Measurements from ENCODE around the gene TNNC1. TPM values are rescaled to one million over a fixed set of nuclear protein-coding genes. Genes with fewer than 3 reads are reported as not detected.
A peak's percentile ranks its signal among the peaks of the same experiment; 100 is the strongest.

The TNNC1 gene
- total RNA-seq, 8 experiments from 2014 or later, result 0.54 to 22.5 (median 1.2) TPM

- Histone ChIP-seq H3K4me3 (no peak overlapping the region), H3K27ac (no peak overlapping the region), H3K4me1 (replicated peaks in 1 of 2) (peaks cover 32 to 34% of the 10 kb centered on the region in 2 donors)
- WGBS, 10 experiments, result 20 to 100% (median 80%) methylated on average over 1 to 4 of the region's 4 CpGs; no CpG with 5 or more reads in 3 of the 10 experiments
- no peak for ATAC-seq (replicated peaks in 6 of 8)
- in situ Hi-C loops (cut with MboI; ENCODE audit: low pct_unique_long_range_greater_than_20kb in 2 of 9, low sequenced_read_pairs in 9 of 9, unreplicated experiment in 9 of 9), result no loop called here
Measured at GRCh38 chr3:52432691-52433141, 21.1 kb downstream of the TNNC1 start.

DNA sequence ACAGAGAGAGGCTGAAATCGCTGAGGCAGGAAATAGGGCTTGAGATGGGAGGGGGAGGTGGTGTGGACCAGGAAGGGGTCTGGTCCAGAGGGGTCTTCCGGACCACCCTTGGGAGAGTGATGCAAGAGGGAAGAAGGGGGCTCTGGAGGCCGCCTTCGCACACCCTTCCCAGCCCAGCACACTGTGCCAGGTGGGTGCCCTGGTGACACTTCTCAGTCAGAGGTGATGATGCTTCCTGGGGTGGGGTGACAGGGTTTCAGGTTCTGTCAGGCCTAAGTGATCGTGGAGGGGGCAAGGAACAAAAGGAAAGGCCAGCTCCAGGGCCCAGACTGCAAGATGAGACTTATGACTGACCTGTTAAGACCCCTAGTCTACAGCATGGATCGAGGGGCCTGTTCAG is 21.6 kb downstream of the TNNC1 start:
- Histone ChIP-seq H3K4me1 (replicated peaks in 1 of 2) (peaks cover 32 to 34% of the 10 kb centered on the region in 2 donors), H3K27ac (no peak overlapping the region), H3K4me3 (no peak overlapping the region)
- in situ Hi-C loops (cut with MboI; ENCODE audit: low pct_unique_long_range_greater_than_20kb in 2 of 9, low sequenced_read_pairs in 9 of 9, unreplicated experiment in 9 of 9), result no loop called here
- 20 to 83% (median 67%) methylated on average over 1 to 2 of the region's 6 CpGs; no CpG with 5 or more reads in 6 of the 10 experiments for WGBS, 10 experiments
- ATAC-seq (replicated peaks in 6 of 8), result no peak

- in situ Hi-C loops (cut with MboI; ENCODE audit: low pct_unique_long_range_greater_than_20kb in 2 of 9, low sequenced_read_pairs in 9 of 9, unreplicated experiment in 9 of 9), result no loop called here
- H3K4me1 ChIP-seq (replicated peaks in 1 of 2), result peaks cover 29 to 34% of the 10 kb centered on the region in 2 donors
- no peak overlapping the region for H3K27ac ChIP-seq
- no peak for ATAC-seq (replicated peaks in 6 of 8)
- no peak overlapping the region for H3K4me3 ChIP-seq
- 56 to 100% (median 90%) methylated on average over 2 to 7 of the region's 10 CpGs; no CpG with 5 or more reads in 4 of the 10 experiments for WGBS, 10 experiments
Measured at GRCh38 chr3:52431459-52432223, 22.2 kb downstream of the TNNC1 start.

DNA sequence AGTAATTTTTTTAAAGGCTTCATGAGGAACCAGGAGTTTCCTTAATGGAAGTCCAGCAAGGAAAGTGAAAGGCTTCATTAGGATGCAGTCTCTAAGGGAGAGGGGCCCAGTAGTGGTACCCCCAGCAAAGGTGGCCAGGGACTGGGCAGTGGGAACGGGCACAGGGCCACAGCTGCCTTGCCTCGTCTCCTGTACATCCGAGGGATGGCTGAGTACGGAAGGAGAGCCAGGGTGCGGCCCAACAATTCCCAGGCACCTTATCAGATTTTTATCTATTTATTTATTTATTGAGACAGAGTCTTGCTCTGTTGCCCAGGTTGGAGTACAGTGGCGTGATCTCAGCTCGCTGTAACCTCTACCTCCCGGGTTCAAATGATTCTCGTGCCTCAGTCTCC is 23.4 kb downstream of the TNNC1 start:
- ATAC-seq (replicated peaks in 6 of 8), result no peak
- H3K27ac ChIP-seq, result no peak overlapping the region
- in situ Hi-C loops (cut with MboI; ENCODE audit: low pct_unique_long_range_greater_than_20kb in 2 of 9, low sequenced_read_pairs in 9 of 9, unreplicated experiment in 9 of 9), result no loop called here

GRCh38 chr3:52429779-52430415 is 23.9 kb downstream of the TNNC1 start:
- Histone ChIP-seq H3K27ac (no peak overlapping the region), H3K4me3 (no peak overlapping the region), H3K4me1 (replicated peaks in 1 of 2) (peaks cover 24 to 29% of the 10 kb centered on the region in 2 donors)
- ATAC-seq (replicated peaks in 6 of 8), result peak in 2 of 8 experiments; percentile 27 to 47
- WGBS, 10 experiments, result 17 to 100% (median 74%) methylated on average over 1 to 4 of the region's 7 CpGs; no CpG with 5 or more reads in 2 of the 10 experiments
- in situ Hi-C loops (cut with MboI; ENCODE audit: low pct_unique_long_range_greater_than_20kb in 2 of 9, low sequenced_read_pairs in 9 of 9, unreplicated experiment in 9 of 9), result no loop called here

More for the DNA sequence above, 23.4 kb downstream of the TNNC1 start:
- Histone ChIP-seq H3K4me1 (replicated peaks in 1 of 2) (peaks cover 25 to 31% of the 10 kb centered on the region in 2 donors), H3K4me3 (no peak overlapping the region)
- WGBS, 10 experiments, result 80 to 100% (median 86%) methylated on average over 1 to 5 of the region's 9 CpGs; no CpG with 5 or more reads in 5 of the 10 experiments

- 0 to 47% (median 0%) methylated on average over 1 to 3 of the region's 3 CpGs; no CpG with 5 or more reads in 5 of the 10 experiments for WGBS, 10 experiments
- H3K27ac ChIP-seq, result no peak overlapping the region
- no peak overlapping the region for H3K4me3 ChIP-seq
- H3K4me1 ChIP-seq (replicated peaks in 1 of 2), result peaks cover 16 to 21% of the 10 kb centered on the region in 2 donors
- ATAC-seq (replicated peaks in 6 of 8), result no peak
- in situ Hi-C loops (cut with MboI; ENCODE audit: low pct_unique_long_range_greater_than_20kb in 2 of 9, low sequenced_read_pairs in 9 of 9, unreplicated experiment in 9 of 9), result no loop called here
Measured at GRCh38 chr3:52429031-52429430, 24.8 kb downstream of the TNNC1 start.

DNA sequence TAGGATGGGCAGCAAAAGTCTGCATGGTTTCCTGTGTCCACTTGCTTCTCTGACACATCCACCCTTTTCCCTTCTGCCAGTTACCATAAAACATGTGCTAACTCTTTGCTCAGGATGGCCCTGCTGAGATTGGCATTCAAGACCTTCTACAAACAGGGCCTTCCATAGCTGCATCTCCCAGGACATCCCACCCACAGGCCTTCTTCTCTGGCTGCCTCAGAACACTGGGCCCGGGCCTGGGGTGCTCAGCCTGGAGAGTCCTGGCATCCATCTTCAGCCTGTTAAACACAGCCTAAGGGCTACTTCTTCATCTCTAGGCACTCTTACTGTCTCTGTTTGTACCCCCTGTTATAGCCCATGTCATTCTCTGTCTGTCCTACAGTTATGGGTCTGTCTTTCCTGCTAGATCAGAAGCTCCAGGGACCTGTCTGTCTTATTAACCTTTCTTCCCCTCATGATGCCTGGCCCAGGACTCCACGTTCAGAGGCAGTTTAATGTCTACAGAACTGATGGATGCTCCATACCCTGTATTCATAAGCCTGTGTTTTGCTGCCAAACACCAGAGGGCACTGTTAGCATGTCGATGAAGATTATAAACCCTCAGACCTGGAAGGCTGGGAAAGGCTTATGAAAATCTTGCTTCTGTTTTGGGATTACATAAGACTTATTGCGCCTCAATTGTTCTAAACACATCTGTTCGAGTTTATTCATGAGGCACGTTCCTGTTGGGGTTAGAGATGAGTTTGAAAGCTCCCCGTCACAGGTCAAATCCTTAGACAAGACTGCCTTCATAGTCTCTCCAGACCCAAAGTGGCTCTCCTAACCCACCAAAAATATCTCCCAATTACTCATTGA is 25.5 kb downstream of the TNNC1 start:
- Histone ChIP-seq H3K4me3 (no peak overlapping the region), H3K4me1 (replicated peaks in 1 of 2) (peaks cover 9 to 14% of the 10 kb centered on the region in 2 donors), H3K27ac (no peak overlapping the region)
- in situ Hi-C loops (cut with MboI; ENCODE audit: low pct_unique_long_range_greater_than_20kb in 2 of 9, low sequenced_read_pairs in 9 of 9, unreplicated experiment in 9 of 9), result no loop called here
- ATAC-seq (replicated peaks in 6 of 8), result peak; percentile 88 to 98 (median 96)
- WGBS, 10 experiments, result 0 to 30% (median 6%) methylated on average over 1 to 6 of the region's 7 CpGs; no CpG with 5 or more reads in 2 of the 10 experiments

DNA sequence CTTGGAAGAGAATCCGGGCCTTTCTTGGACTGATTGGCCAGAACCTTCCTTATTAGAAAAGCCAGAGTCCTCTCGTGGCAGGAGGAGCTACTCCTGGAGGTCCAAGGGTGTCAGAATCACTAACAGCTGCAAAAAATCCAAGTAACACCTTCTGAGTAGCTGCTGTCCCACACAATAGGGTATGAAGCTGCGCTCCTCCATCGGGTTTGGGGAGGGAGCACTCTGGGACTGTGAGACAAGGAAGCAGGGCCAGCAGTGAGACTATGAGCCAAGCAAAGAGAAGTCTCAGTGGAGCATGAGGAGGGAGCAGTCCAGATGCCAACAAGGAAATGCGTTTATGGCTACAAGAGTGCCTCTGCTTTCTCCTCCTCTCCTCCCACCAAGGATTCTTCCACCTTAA is 30.7 kb downstream of the TNNC1 start:
- no peak overlapping the region for H3K27ac ChIP-seq
- H3K4me3 ChIP-seq, result no peak overlapping the region
- in situ Hi-C loops (cut with MboI; ENCODE audit: low pct_unique_long_range_greater_than_20kb in 2 of 9, low sequenced_read_pairs in 9 of 9, unreplicated experiment in 9 of 9), result no loop called here
- no peak for ATAC-seq (replicated peaks in 6 of 8)
- 15 to 76% (median 54%) methylated on average over 1 to 4 of the region's 5 CpGs; no CpG with 5 or more reads in 2 of the 10 experiments for WGBS, 10 experiments
- H3K4me1 ChIP-seq (replicated peaks in 1 of 2), result no peaks in the 10 kb centered on the region

GRCh38 chr3:52422669-52423068 is 31.2 kb downstream of the TNNC1 start:
- Histone ChIP-seq H3K4me3 (no peak overlapping the region), H3K27ac (no peak overlapping the region), H3K4me1 (replicated peaks in 1 of 2) (no peaks in the 10 kb centered on the region)
- no peak for ATAC-seq (replicated peaks in 6 of 8)
- WGBS, 10 experiments, result 60 to 100% (median 90%) methylated on average over 1 to 3 of the region's 3 CpGs; no CpG with 5 or more reads in 5 of the 10 experiments
- in situ Hi-C loops (cut with MboI; ENCODE audit: low pct_unique_long_range_greater_than_20kb in 2 of 9, low sequenced_read_pairs in 9 of 9, unreplicated experiment in 9 of 9), result no loop called here

GRCh38 chr3:52420388-52420787 is 33.5 kb downstream of the TNNC1 start:
- no peak for ATAC-seq (replicated peaks in 6 of 8)

DNA sequence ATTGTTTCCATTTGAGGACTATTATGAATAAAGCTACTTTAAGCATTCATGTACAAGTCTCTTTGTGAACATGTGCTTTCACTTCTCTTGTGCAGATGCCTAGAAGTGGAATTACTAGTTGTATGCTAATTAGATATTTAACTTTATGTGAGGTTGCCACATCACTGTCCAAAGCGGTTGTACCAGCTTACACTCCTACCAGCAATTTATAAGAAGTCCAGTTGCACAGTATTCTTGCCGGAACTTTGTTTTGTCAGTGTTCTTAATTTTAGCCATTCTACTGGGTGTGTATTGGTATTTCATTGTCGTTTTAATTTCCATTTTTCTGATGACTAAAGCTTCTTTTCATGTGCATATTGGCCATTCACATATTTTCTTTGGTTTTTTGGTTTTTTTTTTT is 38.0 kb downstream of the TNNC1 start:
- in situ Hi-C loops (cut with MboI; ENCODE audit: low pct_unique_long_range_greater_than_20kb in 2 of 9, low sequenced_read_pairs in 9 of 9, unreplicated experiment in 9 of 9), result no loop called here
- Histone ChIP-seq H3K27ac (no peak overlapping the region), H3K4me1 (replicated peaks in 1 of 2) (peaks cover 10 to 14% of the 10 kb centered on the region in 2 donors), H3K4me3 (no peak overlapping the region)
- peak in 3 of 8 experiments; percentile 58 to 77 (median 71) for ATAC-seq (replicated peaks in 6 of 8)
- 0 to 100% (median 82%) methylated on average over 1 to 3 of the region's 3 CpGs for WGBS, 10 experiments

More at GRCh38 chr3:52420388-52420787, 33.5 kb downstream of the TNNC1 start:
- WGBS, 10 experiments, result 43 to 60% (median 58%) methylated on average over 1 to 2 of the region's 2 CpGs; no CpG with 5 or more reads in 7 of the 10 experiments
- Histone ChIP-seq H3K4me3 (no peak overlapping the region), H3K27ac (no peak overlapping the region), H3K4me1 (replicated peaks in 1 of 2) (no peaks in the 10 kb centered on the region)
- in situ Hi-C loops (cut with MboI; ENCODE audit: low pct_unique_long_range_greater_than_20kb in 2 of 9, low sequenced_read_pairs in 9 of 9, unreplicated experiment in 9 of 9), result no loop called here

GRCh38 chr3:52408466-52408865 is 45.4 kb downstream of the TNNC1 start:
- Histone ChIP-seq H3K27ac (no peak overlapping the region), H3K4me3 (peak overlapping the region in 3 of 5 donors; percentile 91 to 96 (median 93)), H3K4me1 (replicated peaks in 1 of 2) (peaks cover 19 to 20% of the 10 kb centered on the region in 2 donors)
- in situ Hi-C loops (cut with MboI; ENCODE audit: low pct_unique_long_range_greater_than_20kb in 2 of 9, low sequenced_read_pairs in 9 of 9, unreplicated experiment in 9 of 9), result no loop called here
- no peak for ATAC-seq (replicated peaks in 6 of 8)
- WGBS, 10 experiments, result 90 to 97% (median 92%) methylated on average over 2 to 8 of the region's 8 CpGs; no CpG with 5 or more reads in 4 of the 10 experiments
